Measurements from ENCODE around the gene TATDN3.

The TATDN3 gene

GRCh38 chr1:212791676-212792395 lies at the start of gene TATDN3, which contains the start of gene NSL1:
Gene TATDN3, plus strand, starts transcription at chr1:212791894. Its CDS starts 28 bp downstream, at chr1:212791922.
Gene NSL1, minus strand, starts transcription at chr1:212791777. Its CDS starts 14 bp downstream, at chr1:212791763.
- peak; percentile 70 to 95 for DNase-seq (ENCODE audit: low spot score in 2 of 2)
- in situ Hi-C loops (cut with MboI; ENCODE audit: low sequenced_read_pairs): no loop called here
- H3K4me1 ChIP-seq: peaks cover 14% of the 10 kb centered on the region; the same call in 1 of the 2 replicates

GRCh38 chr1:212743901-212744475 lies 47.7 kb upstream of the TATDN3 start:
- in situ Hi-C loops (cut with MboI; ENCODE audit: low sequenced_read_pairs): no loop called here
- no peak for DNase-seq (ENCODE audit: low spot score in 2 of 2)

More at GRCh38 chr1:212791676-212792395, at the start of gene TATDN3, which contains the start of gene NSL1:
- Histone ChIP-seq H3K4me3 (peak within 1 kb of the TSS; percentile 94), H3K9me3 (no peaks in the 10 kb centered on the region), H3K36me3 (replicated peaks) (peaks cover 6% of the 10 kb centered on the region), H3K27me3 (ENCODE audit: low read depth) (no peaks in the 10 kb centered on the region)

GRCh38 chr1:212745303-212745702 lies 46.4 kb upstream of the TATDN3 start:
- no peak for DNase-seq (ENCODE audit: low spot score in 2 of 2)
- Histone ChIP-seq H3K9me3 (no peaks in the 10 kb centered on the region), H3K4me1 (peaks cover 3% of the 10 kb centered on the region; the same call in 1 of the 2 replicates), H3K36me3 (replicated peaks) (no peaks in the 10 kb centered on the region), H3K27me3 (ENCODE audit: low read depth) (no peaks in the 10 kb centered on the region), H3K4me3 (no peak overlapping the region)
- in situ Hi-C loops (cut with MboI; ENCODE audit: low sequenced_read_pairs): no loop called here

More at GRCh38 chr1:212743901-212744475, 47.7 kb upstream of the TATDN3 start:
- Histone ChIP-seq H3K36me3 (replicated peaks) (0 out of 2 replicates have a peak, but pooled peaks cover 4% of the 10 kb centered on the region), H3K9me3 (no peaks in the 10 kb centered on the region), H3K27me3 (ENCODE audit: low read depth) (no peaks in the 10 kb centered on the region), H3K4me1 (no peaks in the 10 kb centered on the region), H3K4me3 (no peak overlapping the region)

- no peaks in the 10 kb centered on the region for H3K36me3 ChIP-seq (replicated peaks)
- no peak for DNase-seq (ENCODE audit: low spot score in 2 of 2)
- H3K4me1 ChIP-seq: peaks cover 3% of the 10 kb centered on the region; the same call in 1 of the 2 replicates
- in situ Hi-C loops (cut with MboI; ENCODE audit: low sequenced_read_pairs): no loop called here
- H3K9me3 ChIP-seq: no peaks in the 10 kb centered on the region
- H3K4me3 ChIP-seq: no peak overlapping the region
- no peaks in the 10 kb centered on the region for H3K27me3 ChIP-seq (ENCODE audit: low read depth)
These were observed 45.1 kb upstream of the TATDN3 start for GRCh38 chr1:212746546-212746945.

GRCh38 chr1:212749821-212750535 lies 41.7 kb upstream of the TATDN3 start:
- no peaks in the 10 kb centered on the region; the same call in 1 of the 2 replicates for H3K36me3 ChIP-seq (replicated peaks)
- in situ Hi-C loops (cut with MboI; ENCODE audit: low sequenced_read_pairs): no loop called here
- H3K4me3 ChIP-seq: no peak overlapping the region

GRCh38 chr1:212752252-212752933 lies 39.3 kb upstream of the TATDN3 start:
- DNase-seq (ENCODE audit: low spot score in 2 of 2): no peak
- peaks cover 3% of the 10 kb centered on the region; the same call in 1 of the 2 replicates for H3K4me1 ChIP-seq
- H3K36me3 ChIP-seq (replicated peaks): no peaks in the 10 kb centered on the region; the same call in 1 of the 2 replicates
- H3K9me3 ChIP-seq: no peaks in the 10 kb centered on the region
- in situ Hi-C loops (cut with MboI; ENCODE audit: low sequenced_read_pairs): no loop called here
- no peak overlapping the region for H3K4me3 ChIP-seq
- no peaks in the 10 kb centered on the region for H3K27me3 ChIP-seq (ENCODE audit: low read depth)

More at GRCh38 chr1:212749821-212750535, 41.7 kb upstream of the TATDN3 start:
- Histone ChIP-seq H3K4me1 (peaks cover 3% of the 10 kb centered on the region; the same call in 1 of the 2 replicates), H3K27me3 (ENCODE audit: low read depth) (no peaks in the 10 kb centered on the region), H3K9me3 (no peaks in the 10 kb centered on the region)
- peak; percentile 41 to 89 for DNase-seq (ENCODE audit: low spot score in 2 of 2)

- in situ Hi-C loops (cut with MboI; ENCODE audit: low sequenced_read_pairs): no loop called here
- Histone ChIP-seq H3K9me3 (no peaks in the 10 kb centered on the region), H3K27me3 (ENCODE audit: low read depth) (no peaks in the 10 kb centered on the region), H3K4me3 (no peak overlapping the region), H3K4me1 (peaks cover 3% of the 10 kb centered on the region; the same call in 1 of the 2 replicates), H3K36me3 (replicated peaks) (no peaks in the 10 kb centered on the region; the same call in 1 of the 2 replicates)
- DNase-seq (ENCODE audit: low spot score in 2 of 2): no peak
These were observed 38.7 kb upstream of the TATDN3 start for GRCh38 chr1:212752934-212753497.

GRCh38 chr1:212753749-212754148 lies 37.9 kb upstream of the TATDN3 start:
- Histone ChIP-seq H3K27me3 (ENCODE audit: low read depth) (no peaks in the 10 kb centered on the region), H3K4me3 (no peak overlapping the region), H3K36me3 (replicated peaks) (no peaks in the 10 kb centered on the region; the same call in 1 of the 2 replicates), H3K4me1 (peaks cover 3% of the 10 kb centered on the region; the same call in 1 of the 2 replicates), H3K9me3 (no peaks in the 10 kb centered on the region)
- DNase-seq (ENCODE audit: low spot score in 2 of 2): no peak
- in situ Hi-C loops (cut with MboI; ENCODE audit: low sequenced_read_pairs): no loop called here

GRCh38 chr1:212754193-212754592 lies 37.5 kb upstream of the TATDN3 start:
- no peaks in the 10 kb centered on the region for H3K27me3 ChIP-seq (ENCODE audit: low read depth)
- H3K4me1 ChIP-seq: peaks cover 3% of the 10 kb centered on the region; the same call in 1 of the 2 replicates
- DNase-seq (ENCODE audit: low spot score in 2 of 2): no peak
- H3K4me3 ChIP-seq: no peak overlapping the region
- in situ Hi-C loops (cut with MboI; ENCODE audit: low sequenced_read_pairs): no loop called here
- H3K9me3 ChIP-seq: no peaks in the 10 kb centered on the region
- H3K36me3 ChIP-seq (replicated peaks): no peaks in the 10 kb centered on the region; the same call in 1 of the 2 replicates

- in situ Hi-C loops (cut with MboI; ENCODE audit: low sequenced_read_pairs): no loop called here
- Histone ChIP-seq H3K4me3 (no peak overlapping the region), H3K9me3 (no peaks in the 10 kb centered on the region), H3K4me1 (peaks cover 3% of the 10 kb centered on the region; the same call in 1 of the 2 replicates), H3K27me3 (ENCODE audit: low read depth) (no peaks in the 10 kb centered on the region), H3K36me3 (replicated peaks) (no peaks in the 10 kb centered on the region; the same call in 1 of the 2 replicates)
- DNase-seq (ENCODE audit: low spot score in 2 of 2): no peak
These were observed 37.0 kb upstream of the TATDN3 start for GRCh38 chr1:212754680-212755079.

GRCh38 chr1:212759683-212760082 lies 32.0 kb upstream of the TATDN3 start:
- H3K36me3 ChIP-seq (replicated peaks): peaks cover 3% of the 10 kb centered on the region; the same call in 1 of the 2 replicates
- H3K4me1 ChIP-seq: no peaks in the 10 kb centered on the region
- no peak for DNase-seq (ENCODE audit: low spot score in 2 of 2)
- in situ Hi-C loops (cut with MboI; ENCODE audit: low sequenced_read_pairs): no loop called here
- no peaks in the 10 kb centered on the region for H3K9me3 ChIP-seq
- H3K27me3 ChIP-seq (ENCODE audit: low read depth): no peaks in the 10 kb centered on the region
- no peak overlapping the region for H3K4me3 ChIP-seq

- no peaks in the 10 kb centered on the region for H3K27me3 ChIP-seq (ENCODE audit: low read depth)
- in situ Hi-C loops (cut with MboI; ENCODE audit: low sequenced_read_pairs): no loop called here
- H3K4me1 ChIP-seq: no peaks in the 10 kb centered on the region
These were observed 31.4 kb upstream of the TATDN3 start for GRCh38 chr1:212760126-212760823.

More at GRCh38 chr1:212760126-212760823, 31.4 kb upstream of the TATDN3 start:
- Histone ChIP-seq H3K4me3 (no peak overlapping the region), H3K9me3 (no peaks in the 10 kb centered on the region), H3K36me3 (replicated peaks) (peaks cover 3% of the 10 kb centered on the region; the same call in 1 of the 2 replicates)
- peak in 1 of 2 experiments; percentile 60 for DNase-seq (ENCODE audit: low spot score in 2 of 2)
